ENCODE results near the gene FYN.

- no peak for TF ChIP-seq POLR2A (IDR thresholded peaks at IDR 0.05)
- TF ChIP-seq CTCF (IDR thresholded peaks at IDR 0.05) = no peak
Observed at GRCh38 chr6:111681860-111682259, 191.4 kb downstream of the FYN start.
